ENCODE data around the gene PLXNA4.

PLXNA4 gene

DNA sequence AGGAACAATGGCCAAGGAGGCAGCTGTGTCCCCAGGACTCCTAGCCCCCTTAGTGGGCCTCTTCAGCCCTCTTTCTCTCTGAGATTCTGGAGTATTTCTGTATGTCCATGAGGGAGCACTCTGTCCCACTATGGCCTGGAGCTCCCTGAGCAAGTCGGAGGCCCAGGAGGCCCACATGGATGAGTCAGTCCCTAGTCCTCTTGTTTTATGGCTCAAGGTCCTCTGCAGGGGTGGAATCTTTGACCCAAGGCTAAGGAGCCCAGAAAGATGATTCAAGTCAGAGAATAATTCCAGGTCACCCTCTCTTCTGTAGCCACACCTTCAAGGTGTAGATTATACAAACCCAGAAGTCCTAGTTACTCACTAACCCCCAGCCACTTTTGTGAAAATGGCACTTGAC lies 125.6 kb downstream of the PLXNA4 start:
- H3K27me3 ChIP-seq (ENCODE audit: insufficient read depth, poor library complexity, severe bottlenecking), result no peaks in the 10 kb centered on the region
- TF ChIP-seq, protein P1, sequence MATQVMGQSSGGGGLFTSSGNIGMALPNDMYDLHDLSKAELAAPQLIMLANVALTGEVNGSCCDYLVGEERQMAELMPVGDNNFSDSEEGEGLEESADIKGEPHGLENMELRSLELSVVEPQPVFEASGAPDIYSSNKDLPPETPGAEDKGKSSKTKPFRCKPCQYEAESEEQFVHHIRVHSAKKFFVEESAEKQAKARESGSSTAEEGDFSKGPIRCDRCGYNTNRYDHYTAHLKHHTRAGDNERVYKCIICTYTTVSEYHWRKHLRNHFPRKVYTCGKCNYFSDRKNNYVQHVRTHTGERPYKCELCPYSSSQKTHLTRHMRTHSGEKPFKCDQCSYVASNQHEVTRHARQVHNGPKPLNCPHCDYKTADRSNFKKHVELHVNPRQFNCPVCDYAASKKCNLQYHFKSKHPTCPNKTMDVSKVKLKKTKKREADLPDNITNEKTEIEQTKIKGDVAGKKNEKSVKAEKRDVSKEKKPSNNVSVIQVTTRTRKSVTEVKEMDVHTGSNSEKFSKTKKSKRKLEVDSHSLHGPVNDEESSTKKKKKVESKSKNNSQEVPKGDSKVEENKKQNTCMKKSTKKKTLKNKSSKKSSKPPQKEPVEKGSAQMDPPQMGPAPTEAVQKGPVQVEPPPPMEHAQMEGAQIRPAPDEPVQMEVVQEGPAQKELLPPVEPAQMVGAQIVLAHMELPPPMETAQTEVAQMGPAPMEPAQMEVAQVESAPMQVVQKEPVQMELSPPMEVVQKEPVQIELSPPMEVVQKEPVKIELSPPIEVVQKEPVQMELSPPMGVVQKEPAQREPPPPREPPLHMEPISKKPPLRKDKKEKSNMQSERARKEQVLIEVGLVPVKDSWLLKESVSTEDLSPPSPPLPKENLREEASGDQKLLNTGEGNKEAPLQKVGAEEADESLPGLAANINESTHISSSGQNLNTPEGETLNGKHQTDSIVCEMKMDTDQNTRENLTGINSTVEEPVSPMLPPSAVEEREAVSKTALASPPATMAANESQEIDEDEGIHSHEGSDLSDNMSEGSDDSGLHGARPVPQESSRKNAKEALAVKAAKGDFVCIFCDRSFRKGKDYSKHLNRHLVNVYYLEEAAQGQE (IDR thresholded peaks at IDR 0.05; ENCODE audit: insufficient replicate concordance, low read depth), result no peak
- TF ChIP-seq, protein P2, sequence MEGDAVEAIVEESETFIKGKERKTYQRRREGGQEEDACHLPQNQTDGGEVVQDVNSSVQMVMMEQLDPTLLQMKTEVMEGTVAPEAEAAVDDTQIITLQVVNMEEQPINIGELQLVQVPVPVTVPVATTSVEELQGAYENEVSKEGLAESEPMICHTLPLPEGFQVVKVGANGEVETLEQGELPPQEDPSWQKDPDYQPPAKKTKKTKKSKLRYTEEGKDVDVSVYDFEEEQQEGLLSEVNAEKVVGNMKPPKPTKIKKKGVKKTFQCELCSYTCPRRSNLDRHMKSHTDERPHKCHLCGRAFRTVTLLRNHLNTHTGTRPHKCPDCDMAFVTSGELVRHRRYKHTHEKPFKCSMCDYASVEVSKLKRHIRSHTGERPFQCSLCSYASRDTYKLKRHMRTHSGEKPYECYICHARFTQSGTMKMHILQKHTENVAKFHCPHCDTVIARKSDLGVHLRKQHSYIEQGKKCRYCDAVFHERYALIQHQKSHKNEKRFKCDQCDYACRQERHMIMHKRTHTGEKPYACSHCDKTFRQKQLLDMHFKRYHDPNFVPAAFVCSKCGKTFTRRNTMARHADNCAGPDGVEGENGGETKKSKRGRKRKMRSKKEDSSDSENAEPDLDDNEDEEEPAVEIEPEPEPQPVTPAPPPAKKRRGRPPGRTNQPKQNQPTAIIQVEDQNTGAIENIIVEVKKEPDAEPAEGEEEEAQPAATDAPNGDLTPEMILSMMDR (IDR thresholded peaks at IDR 0.05; ENCODE audit: insufficient read depth, low read length), result no peak
- DNase-seq (ENCODE audit: low read depth in 1 of 2, low spot score in 1 of 2), result no peak
- H3K4me3 ChIP-seq (replicated peaks; ENCODE audit: insufficient read depth, low read length), result no peak overlapping the region
- H3K27ac ChIP-seq (replicated peaks), result no peak overlapping the region

DNA sequence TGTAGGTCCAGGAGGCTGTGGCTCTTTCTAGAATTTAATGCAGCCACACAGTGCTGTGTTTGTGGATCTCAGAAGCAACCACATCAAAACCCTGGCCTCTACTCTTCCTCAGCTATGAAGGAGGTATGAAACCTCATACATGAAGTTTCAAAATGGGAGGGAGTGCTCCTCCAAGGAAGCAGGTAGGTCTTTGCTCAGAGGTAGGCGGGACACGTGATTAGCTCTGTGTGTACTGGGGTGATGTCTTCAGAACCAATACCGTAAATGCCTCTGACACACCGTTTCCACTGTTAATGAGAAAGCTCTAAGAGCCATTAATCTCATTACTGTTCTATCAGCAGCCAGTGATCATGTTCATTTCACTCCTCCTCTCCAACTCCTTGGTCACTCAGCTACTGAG lies 126.1 kb downstream of the PLXNA4 start:
- no peak overlapping the region for H3K4me3 ChIP-seq (replicated peaks; ENCODE audit: insufficient read depth, low read length)

DNA sequence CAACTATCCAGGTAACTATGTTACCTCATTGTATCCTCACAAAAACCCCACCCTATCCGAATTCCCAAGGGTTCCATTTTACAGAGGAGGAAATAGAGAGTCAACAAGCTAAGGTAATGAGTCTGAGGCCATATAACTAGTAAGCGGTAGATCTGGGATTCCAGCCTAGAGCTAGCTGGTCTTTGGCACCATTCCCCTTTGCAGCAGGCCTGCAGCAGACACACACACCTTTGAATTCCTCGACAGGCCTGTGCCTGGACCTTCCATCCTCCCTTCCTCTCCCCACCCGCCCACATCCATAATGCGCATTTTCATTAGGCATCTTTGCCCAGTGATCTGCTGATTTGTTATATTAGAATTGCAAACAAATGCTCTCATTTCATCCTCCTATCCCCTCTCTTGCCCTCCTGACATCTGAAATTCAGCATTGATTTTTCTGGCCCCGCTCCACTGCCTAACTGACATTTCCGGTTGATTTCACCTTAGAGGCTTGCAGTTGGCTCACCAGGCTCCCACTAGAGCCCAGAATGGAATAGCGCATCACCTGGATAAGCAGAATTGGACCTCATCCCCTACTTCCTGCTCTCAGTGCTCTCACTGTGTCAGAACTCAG lies 129.5 kb downstream of the PLXNA4 start:
- Histone ChIP-seq H3K27me3 (ENCODE audit: insufficient read depth, poor library complexity, severe bottlenecking) (no peaks in the 10 kb centered on the region), H3K4me3 (replicated peaks; ENCODE audit: insufficient read depth, low read length) (no peak overlapping the region), H3K27ac (replicated peaks) (no peak overlapping the region)
- TF ChIP-seq, protein P1 (IDR thresholded peaks at IDR 0.05; ENCODE audit: insufficient replicate concordance, low read depth), result no peak
- no peak for TF ChIP-seq POLR2AphosphoS5 (IDR thresholded peaks at IDR 0.05; ENCODE audit: low read depth)
- TF ChIP-seq, protein P2 (IDR thresholded peaks at IDR 0.05; ENCODE audit: insufficient read depth, low read length), result no peak
- no peak for TF ChIP-seq GABPA (IDR thresholded peaks at IDR 0.05; ENCODE audit: low read depth)
- no peak for TF ChIP-seq SPI1 (IDR thresholded peaks at IDR 0.05; ENCODE audit: borderline replicate concordance, low read depth)
- DNase-seq (ENCODE audit: low read depth in 1 of 2, low spot score in 1 of 2), result no peak

More for the DNA sequence above, 126.1 kb downstream of the PLXNA4 start:
- no peak overlapping the region for H3K27ac ChIP-seq (replicated peaks)
- H3K27me3 ChIP-seq (ENCODE audit: insufficient read depth, poor library complexity, severe bottlenecking), result no peaks in the 10 kb centered on the region
- DNase-seq (ENCODE audit: low read depth in 1 of 2, low spot score in 1 of 2), result no peak
- TF ChIP-seq, protein P1 (IDR thresholded peaks at IDR 0.05; ENCODE audit: insufficient replicate concordance, low read depth), result no peak
- TF ChIP-seq, protein P2 (IDR thresholded peaks at IDR 0.05; ENCODE audit: insufficient read depth, low read length), result no peak
- no peak for TF ChIP-seq SPI1 (IDR thresholded peaks at IDR 0.05; ENCODE audit: borderline replicate concordance, low read depth)
- no peak for TF ChIP-seq GABPA (IDR thresholded peaks at IDR 0.05; ENCODE audit: low read depth)
- no peak for TF ChIP-seq POLR2AphosphoS5 (IDR thresholded peaks at IDR 0.05; ENCODE audit: low read depth)
